H1 (cell line): Measurements from ENCODE around the gene TARDBP. TPM values are rescaled to one million over a fixed set of nuclear protein-coding genes. Genes with fewer than 3 reads are reported as not detected.

Experiments
- CTCF ChIA-PET: fragments of 300-600 bp; sonication (Branson Sonifier 250); formaldehyde crosslinking; loops from one replicate; lab custom pipeline; 2021; ENCODE audit not compliant: partially characterized antibody; lab: Charles Lee
- POLR2A ChIA-PET: fragments of 300-600 bp; sonication (Branson Sonifier 250); formaldehyde crosslinking; loops from one replicate; lab custom pipeline; 2021; ENCODE audit warnings: inconsistent platforms; ENCODE audit not compliant: partially characterized antibody; lab: Charles Lee
- DNase-seq, 2 experiments: peaks; one replicate each; pipeline versions ENCODE4 v3.0.0 to v3.0.0-alpha.2; 2010 to 2022; ENCODE audit warnings: low spot score in 2 of 2, low read depth in 1 of 2, mixed read lengths in 1 of 2
- FAIRE-seq: peaks from 2 replicates; lab custom pipeline; 2011; peaks lifted over from hg19 to GRCh38; lab: Jason Lieb, UNC
- H2AFZ ChIP-seq: 2 replicates; pipeline ENCODE4 v1.8.1; 2012; ENCODE audit warnings: low read length, inconsistent platforms
- H2AK5ac ChIP-seq: 2 replicates; pipeline ENCODE4 v1.6.1; 2013; ENCODE audit warnings: low read depth, low read length
- H2BK120ac ChIP-seq: replicated peaks from 2 replicates; pipeline ENCODE3; 2013; ENCODE audit warnings: low read depth, low read length, inconsistent platforms
- H2BK12ac ChIP-seq: 2 replicates; pipeline ENCODE4 v1.6.1; 2013; ENCODE audit warnings: low read depth, low read length
- H2BK15ac ChIP-seq: 2 replicates; pipeline ENCODE4 v1.6.1; 2013; ENCODE audit warnings: low read length
- H2BK20ac ChIP-seq: 2 replicates; pipeline ENCODE4 v1.6.1; 2013; ENCODE audit warnings: low read length
- H2BK5ac ChIP-seq: 2 replicates; pipeline ENCODE4 v1.6.1; 2013; ENCODE audit warnings: low read depth, low read length
- H3K14ac ChIP-seq: 2 replicates; pipeline ENCODE4 v1.6.1; 2013; ENCODE audit warnings: inconsistent platforms; ENCODE audit not compliant: insufficient read length
- H3K18ac ChIP-seq: 2 replicates; pipeline ENCODE4 v1.6.1; 2013; ENCODE audit warnings: low read length; ENCODE audit errors: extremely low read depth
- H3K23ac ChIP-seq: 2 replicates; pipeline ENCODE4 v1.6.1; 2013; ENCODE audit warnings: inconsistent platforms; ENCODE audit not compliant: insufficient read length
- H3K23me2 ChIP-seq: 2 replicates; pipeline ENCODE4 v1.6.1; 2013; ENCODE audit warnings: low read depth, low read length
- H3K27ac ChIP-seq: 2 replicates; pipeline ENCODE4 v1.6.1; 2011; ENCODE audit warnings: low read depth, low read length, inconsistent platforms
- H3K27me3 ChIP-seq, 4 experiments: replicated peaks in 1 of 4; 1 replicate in 1 of 4; 2 replicates in 3 of 4; pipeline versions ENCODE4 v1.6.1 to v1.8.1; 2011 to 2013; ENCODE audit warnings: low read length in 3 of 4, mild to moderate bottlenecking in 3 of 4, inconsistent platforms in 2 of 4, mixed read lengths in 2 of 4, moderate library complexity in 1 of 4; ENCODE audit not compliant: control insufficient read depth in 3 of 4, insufficient read depth in 3 of 4; ENCODE audit errors: extremely low read depth in 1 of 4
- H3K36me3 ChIP-seq, 4 experiments: 2 replicates each; pipeline versions ENCODE4 v1.6.1 to v1.8.1; 2011 to 2013; ENCODE audit warnings: mild to moderate bottlenecking in 4 of 4, low read length in 3 of 4, moderate library complexity in 2 of 4, control low read depth in 1 of 4, inconsistent platforms in 1 of 4; ENCODE audit not compliant: insufficient read depth in 4 of 4, control insufficient read depth in 2 of 4
- H3K4ac ChIP-seq: replicated peaks from 2 replicates; pipeline ENCODE3; 2013; ENCODE audit warnings: low read length, low read depth, mixed read lengths, inconsistent platforms; ENCODE audit not compliant: insufficient read length
- H3K4me1 ChIP-seq, 4 experiments: replicated peaks in 1 of 4; 1 replicate in 1 of 4; 2 replicates in 3 of 4; pipeline versions ENCODE4 v1.6.1 to v1.8.1; 2011 to 2013; ENCODE audit warnings: low read length in 3 of 4, inconsistent platforms in 2 of 4, mixed read lengths in 1 of 4; ENCODE audit not compliant: insufficient read depth in 4 of 4, control insufficient read depth in 3 of 4
- H3K4me2 ChIP-seq, 2 experiments: 2 replicates each; pipeline versions ENCODE4 v1.6.1 to v1.8.1; 2011 to 2013; ENCODE audit warnings: low read depth in 2 of 2, low read length in 2 of 2, control low read depth in 1 of 2, inconsistent platforms in 1 of 2, mild to moderate bottlenecking in 1 of 2; ENCODE audit not compliant: insufficient read depth in 1 of 2
- H3K4me3 ChIP-seq, 4 experiments: fragments of 200-600, 300-600 bp in 1 of 4; sonication (generic), shearing (Covaris generic), sonication (Bioruptor Twin) in 1 of 4; 2 replicates each; pipeline versions ENCODE4 v1.5.1 to v1.8.1; 2011 to 2016; ENCODE audit warnings: low read length in 4 of 4, low read depth in 3 of 4, control low read depth in 2 of 4, inconsistent platforms in 2 of 4, mild to moderate bottlenecking in 2 of 4, mixed read lengths in 1 of 4, moderate library complexity in 1 of 4; ENCODE audit not compliant: insufficient read depth in 2 of 4; ENCODE audit errors: extremely low read depth in 1 of 4
- H3K56ac ChIP-seq: replicated peaks from 2 replicates; pipeline ENCODE3; 2013; ENCODE audit warnings: low read depth, mild to moderate bottlenecking, mixed read lengths, low read length, inconsistent platforms; ENCODE audit not compliant: insufficient read length
- H3K79me1 ChIP-seq: 2 replicates; pipeline ENCODE4 v1.6.1; 2013; ENCODE audit warnings: low read depth, low read length, control low read depth
- H3K79me2 ChIP-seq, 2 experiments: 2 replicates each; pipeline versions ENCODE4 v1.6.1 to v1.8.1; 2012 to 2013; ENCODE audit warnings: low read length in 2 of 2, mild to moderate bottlenecking in 2 of 2, inconsistent platforms in 1 of 2; ENCODE audit not compliant: insufficient read depth in 2 of 2, control insufficient read depth in 1 of 2
- H3K9ac ChIP-seq, 4 experiments: replicated peaks in 1 of 4; 1 replicate in 1 of 4; 2 replicates in 3 of 4; pipeline versions ENCODE4 v1.6.1 to v1.8.1; 2011 to 2013; ENCODE audit warnings: low read depth in 3 of 4, low read length in 3 of 4, control low read depth in 2 of 4, mild to moderate bottlenecking in 2 of 4, moderate library complexity in 2 of 4, inconsistent platforms in 1 of 4; ENCODE audit errors: extremely low read depth in 1 of 4
- H3K9me3 ChIP-seq, 2 experiments: 2 replicates each; pipeline versions ENCODE4 v1.6.1 to v1.8.1; 2012 to 2013; ENCODE audit warnings: mild to moderate bottlenecking in 2 of 2, moderate library complexity in 2 of 2, control low read depth in 1 of 2, inconsistent platforms in 1 of 2, low read depth in 1 of 2, low read length in 1 of 2, mixed read lengths in 1 of 2; ENCODE audit not compliant: insufficient read depth in 2 of 2
- H4K20me1 ChIP-seq, 2 experiments: replicated peaks in 1 of 2; 2 replicates each; pipeline versions ENCODE3 to v1.8.1; 2011 to 2013; ENCODE audit warnings: inconsistent platforms in 2 of 2, low read length in 2 of 2, mild to moderate bottlenecking in 1 of 2; ENCODE audit not compliant: insufficient read depth in 2 of 2, control insufficient read depth in 1 of 2
- H4K5ac ChIP-seq: 2 replicates; pipeline ENCODE4 v1.6.1; 2013; ENCODE audit warnings: low read length, low read depth, mixed read lengths, inconsistent platforms; ENCODE audit not compliant: insufficient read length
- H4K8ac ChIP-seq: 2 replicates; pipeline ENCODE4 v1.8.0; 2013; ENCODE audit warnings: mild to moderate bottlenecking, moderate library complexity, low read length, inconsistent platforms; ENCODE audit not compliant: insufficient read depth; ENCODE audit errors: extremely low read depth
- H4K91ac ChIP-seq: replicated peaks from 2 replicates; pipeline ENCODE3; 2013; ENCODE audit warnings: low read length, mixed read lengths, inconsistent platforms; ENCODE audit not compliant: insufficient read length
- BACH1 ChIP-seq: IDR thresholded peaks from 2 replicates; pipeline ENCODE4 v1.6.1; 2012; ENCODE audit warnings: low read length, improper control_type of control experiment
- EGR1 ChIP-seq: IDR thresholded peaks from 2 replicates; pipeline ENCODE4 v1.6.1; 2011; ENCODE audit warnings: low read depth, low read length, borderline replicate concordance
- NANOG ChIP-seq: IDR thresholded peaks from 2 replicates; pipeline ENCODE4 v1.6.1; 2011; ENCODE audit warnings: low read length, low read depth, mild to moderate bottlenecking, inconsistent platforms; ENCODE audit not compliant: insufficient read depth, poor library complexity, severe bottlenecking
- POLR2A ChIP-seq, 2 experiments: IDR thresholded peaks; 1 replicate in 1 of 2; 2 replicates in 1 of 2; pipeline ENCODE4 v1.6.1; 2011; ENCODE audit warnings: low read depth in 2 of 2, low read length in 2 of 2, mild to moderate bottlenecking in 2 of 2; ENCODE audit errors: control extremely low read depth in 1 of 2
- RBBP5 ChIP-seq: IDR thresholded peaks from 2 replicates; pipeline ENCODE4 v1.7.1; 2012; ENCODE audit warnings: low read depth, mild to moderate bottlenecking, inconsistent platforms, low read length, moderate library complexity, borderline replicate concordance
- TAF7 ChIP-seq: optimal IDR thresholded peaks from 2 replicates; pipeline ENCODE3; 2011; ENCODE audit warnings: low read depth, mild to moderate bottlenecking, inconsistent platforms, low read length, moderate library complexity, borderline replicate concordance
- YY1 ChIP-seq: IDR thresholded peaks from 2 replicates; pipeline ENCODE4 v1.6.1; 2011; ENCODE audit warnings: low read depth, mild to moderate bottlenecking, low read length
- ZNF274 ChIP-seq: IDR thresholded peaks from 2 replicates; pipeline ENCODE4 v1.7.0; 2012; ENCODE audit warnings: low read length, borderline replicate concordance; ENCODE audit errors: extremely low read depth
- WGBS, 2 experiments: shearing (Covaris generic) in 1 of 2; methylation state at CpG; one replicate each; pipeline versions ENCODE4 v1.1.6 to v1.1.7; 2013 to 2015; ENCODE audit warnings: low lambda C conversion rate in 2 of 2, mixed read lengths in 2 of 2, inconsistent platforms in 1 of 2, low coverage in 1 of 2, missing lambda C conversion rate in 1 of 2; ENCODE audit not compliant: insufficient replicate concordance in 2 of 2, insufficient coverage in 1 of 2, insufficient read length in 1 of 2; ENCODE audit errors: extremely low coverage in 1 of 2, missing lambda C conversion rate in 1 of 2; 5-methylcytosine and 5-hydroxymethylcytosine counted together
- polyA plus RNA-seq, 7 experiments: library from polyadenylated mRNA; depleted of rRNA in 3 of 7; stranded (reverse) in 5 of 7; unstranded in 2 of 7; fragments of >200 nt in 5 of 7; fragments of 200-250 nt in 2 of 7; gene quantifications; 1 replicate in 5 of 7; 2 replicates in 1 of 7; 4 replicates in 1 of 7; pipeline versions ENCODE4 v1.2.1 to v1.2.3, GENCODE V29; 2011 to 2013; ENCODE audit warnings: missing spikeins in 2 of 7, mixed read lengths in 2 of 7
- total RNA-seq: library from RNA; stranded (reverse); fragmentation: NEBNext Ultra II Directional; extraction: Animal tissue kit (Norgen Biotek cat#: 25700); gene quantifications from 2 replicates; pipeline ENCODE4 v1.2.1, GENCODE V29; 2021

Gene TARDBP
- total and polyA plus RNA-seq, 2 of the 8 experiments (the other 6 are each of a cell fraction or from before 2014, with no cell fraction given), result 144 to 240 TPM

DNA sequence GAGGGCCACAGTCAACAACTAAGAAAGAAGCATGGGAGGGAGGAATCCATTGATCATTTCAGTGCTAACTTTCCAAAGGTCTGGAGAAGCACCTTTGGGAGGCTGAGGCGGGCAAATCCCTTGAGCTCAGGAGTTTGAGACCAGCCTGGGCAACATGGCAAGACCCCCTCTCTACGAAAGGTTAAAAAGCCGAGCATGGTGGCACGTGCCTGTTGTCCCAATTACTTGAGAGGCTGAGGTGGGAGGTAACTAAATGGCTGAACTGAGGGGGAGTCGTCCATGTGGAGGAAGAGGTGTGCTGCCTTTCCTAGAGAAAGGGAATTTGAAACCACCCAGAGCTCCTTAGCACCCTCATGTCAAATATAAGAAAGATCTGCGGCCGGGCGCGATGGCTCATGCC is 18.4 kb downstream of the TARDBP start:
- no peak overlapping the region for H2BK120ac ChIP-seq
- no peak overlapping the region for H3K4me2 ChIP-seq
- no peak overlapping the region for H3K18ac ChIP-seq
- no peak overlapping the region for H3K4me3 ChIP-seq
- H4K20me1 ChIP-seq, result peaks cover 0 to 7% of the 10 kb centered on the region in 2 experiments
- FAIRE-seq (no peak), DNase-seq (peak in 1 of 2 experiments; percentile 43)
- no peak overlapping the region for H2BK15ac ChIP-seq
- H3K9ac ChIP-seq, result no peak overlapping the region
- ChIA-PET POLR2A (interaction anchor here (0.6 to 3.2 kb wide), 15 partner anchors 10 to 114 kb away, joined by 3 to 20 read pairs (median 5); partner anchors contain the start of genes EXOSC10, SRM and TARDBP), CTCF (interaction anchor here (0.8 to 1.7 kb wide), 3 partner anchors 27 to 81 kb away, joined by 3 to 6 read pairs (median 3); no protein-coding TSS in a partner anchor)
- H3K23me2 ChIP-seq, result no peaks in the 10 kb centered on the region
- no peak overlapping the region for H2BK20ac ChIP-seq
- H4K5ac ChIP-seq, result no peak overlapping the region
- H2BK12ac ChIP-seq, result no peak overlapping the region
- H3K9me3 ChIP-seq, result no peaks in the 10 kb centered on the region; a peak in 1 of 4 replicates
- no peak overlapping the region for H3K4ac ChIP-seq
- H3K27ac ChIP-seq, result no peak overlapping the region
- no peak overlapping the region for H2AK5ac ChIP-seq
- H3K79me2 ChIP-seq, result no peaks in the 10 kb centered on the region
- H3K27me3 ChIP-seq, result no peaks in the 10 kb centered on the region
- no peak overlapping the region for H4K91ac ChIP-seq
- H2AFZ ChIP-seq, result no peak overlapping the region
- H2BK5ac ChIP-seq, result no peak overlapping the region
- H3K14ac ChIP-seq, result no peak overlapping the region
- TF ChIP-seq ZNF274 (no peak), EGR1 (no peak), NANOG (no peak), BACH1 (no peak), TAF7 (no peak), YY1 (no peak), POLR2A (IDR thresholded peaks at IDR 0.05; ENCODE audit: control extremely low read depth in 1 of 2, low read depth in 2 of 2, low read length in 2 of 2) (no peak; a peak in 1 of 3 replicates), RBBP5 (no peak)
- H3K4me1 ChIP-seq, result peaks cover 0 to 4% (median 0%) of the 10 kb centered on the region in 4 experiments; a peak in 2 of 7 replicates
- H3K23ac ChIP-seq, result no peak overlapping the region
- 89% methylated on average over 9 of the region's 9 CpGs; no CpG with 5 or more reads in 1 of the 2 experiments for WGBS, 2 experiments
- no peak overlapping the region for H3K56ac ChIP-seq
- peaks cover 0 to 20% (median 3%) of the 10 kb centered on the region in 4 experiments; a peak in 5 of 8 replicates for H3K36me3 ChIP-seq
- no peaks in the 10 kb centered on the region for H3K79me1 ChIP-seq
- H4K8ac ChIP-seq, result no peak overlapping the region
